WI38 (cell line): ENCODE results near the gene DDTL.

Experiments used
- H3K4me3 ChIP-seq: 2 replicates; pipeline ENCODE4 v1.5.1; 2011; ENCODE audit warnings: low read depth, mild to moderate bottlenecking, control low read depth, low read length
- CTCF ChIP-seq: IDR thresholded peaks from 2 replicates; pipeline ENCODE4 v1.5.1; 2012; ENCODE audit warnings: low read depth, mild to moderate bottlenecking, control low read depth, low read length

The DDTL gene

GRCh38 chr22:24008381-24009226 is 41.9 kb downstream of the DDTL start:
- TF ChIP-seq CTCF = no peak

GRCh38 chr22:24009227-24010017 is 42.7 kb downstream of the DDTL start:
- no peak overlapping the region for H3K4me3 ChIP-seq
- no peak for TF ChIP-seq CTCF

More at GRCh38 chr22:24008381-24009226, 41.9 kb downstream of the DDTL start:
- H3K4me3 ChIP-seq = no peak overlapping the region

GRCh38 chr22:24010018-24010391 is 43.3 kb downstream of the DDTL start:
- no peak overlapping the region for H3K4me3 ChIP-seq
- no peak for TF ChIP-seq CTCF

- peak overlapping the region; percentile 98 for H3K4me3 ChIP-seq
- TF ChIP-seq CTCF = no peak
These were observed 45.0 kb downstream of the DDTL start for GRCh38 chr22:24011735-24012068.

GRCh38 chr22:24016156-24016555 is 49.5 kb downstream of the DDTL start:
- no peak for TF ChIP-seq CTCF
- no peak overlapping the region for H3K4me3 ChIP-seq

GRCh38 chr22:24021304-24021703 is 54.6 kb downstream of the DDTL start:
- no peak overlapping the region for H3K4me3 ChIP-seq
- TF ChIP-seq CTCF = no peak
